Nucleus accumbens (tissue), 56 donors: ENCODE measurements around the gene KSR1.
"Not testable (repeated sequence)": the region's sequence is repeated elsewhere in the genome, so short reads cannot be mapped to it uniquely, and the experiment has no call there.

Experiments
- DNase-seq, 56 donors: peaks; one replicate each; lab custom pipeline; 2025; lab: John Stamatoyannopoulos, UW

KSR1 gene

GRCh38 chr17:27666831-27667560 is 210.7 kb downstream of the KSR1 start:
- DNase-seq = no peak

GRCh38 chr17:27667656-27668487 is 211.6 kb downstream of the KSR1 start:
- DNase-seq = no peak

- no peak for DNase-seq
Observed at GRCh38 chr17:27668488-27668823, 212.2 kb downstream of the KSR1 start.

GRCh38 chr17:27669136-27669535 is 212.9 kb downstream of the KSR1 start:
- no peak for DNase-seq

- DNase-seq = no peak
Observed at GRCh38 chr17:27669850-27670249, 213.6 kb downstream of the KSR1 start.

- no peak for DNase-seq
Observed at GRCh38 chr17:27670791-27671590, 214.7 kb downstream of the KSR1 start.

- DNase-seq = no peak
Observed at GRCh38 chr17:27671591-27671910, 215.3 kb downstream of the KSR1 start.

- DNase-seq = not testable (repeated sequence)
Observed at GRCh38 chr17:27671977-27672480, 215.8 kb downstream of the KSR1 start.

GRCh38 chr17:27674335-27674734 is 218.1 kb downstream of the KSR1 start:
- DNase-seq = no peak
